B cell (primary cell): ENCODE measurements around the gene RABGGTB. TPM values are rescaled to one million over a fixed set of nuclear protein-coding genes. Genes with fewer than 3 reads are reported as not detected.

Experiments used
- ATAC-seq: fragments of 200-7000 bp; cut with Tn5 transposase; one replicate; pipeline ENCODE4 v1.10.0; 2021; ENCODE audit warnings: low read depth, mild to moderate bottlenecking, moderate number of reproducible peaks, moderate library complexity
- CTCF ChIA-PET: fragments of 350-600 bp; sonication (Branson Sonifier 250); formaldehyde crosslinking; loops from one replicate; lab custom pipeline; 2021; ENCODE audit warnings: antibody characterized with exemption, inconsistent platforms; lab: Charles Lee
- POLR2A ChIA-PET: fragments of 350-600 bp; sonication (Branson Sonifier 250); formaldehyde crosslinking; loops from one replicate; lab custom pipeline; 2021; ENCODE audit warnings: antibody characterized with exemption; lab: Charles Lee
- DNase-seq: peaks from one replicate; pipeline ENCODE4 v3.0.0; 2013
- H2AFZ ChIP-seq: 2 replicates; pipeline ENCODE4 v1.6.1; 2012; ENCODE audit warnings: mild to moderate bottlenecking, low read depth, low read length; ENCODE audit not compliant: insufficient read depth, poor library complexity, severe bottlenecking
- H3K27ac ChIP-seq, 2 donors: 1 replicate in 1 of 2; 2 replicates in 1 of 2; pipeline ENCODE4 v1.5.1; 2012 to 2013; ENCODE audit warnings: low read length in 2 of 2, mild to moderate bottlenecking in 2 of 2, moderate library complexity in 1 of 2
- H3K27me3 ChIP-seq, 4 experiments: fragments of 200-600 bp in 1 of 4; sonication (generic) in 1 of 4; replicated peaks in 1 of 4; 1 replicate in 2 of 4; 2 replicates in 2 of 4; pipeline versions ENCODE4 v1.6.1 to v1.7.0; 2013 to 2016; ENCODE audit warnings: low read length in 3 of 4, mild to moderate bottlenecking in 2 of 4, mixed read lengths in 1 of 4, moderate library complexity in 1 of 4; ENCODE audit not compliant: insufficient read depth in 4 of 4, control insufficient read depth in 3 of 4; ENCODE audit errors: control extremely low read depth in 1 of 4
- H3K36me3 ChIP-seq, 2 experiments: replicated peaks in 1 of 2; 1 replicate in 1 of 2; 2 replicates in 1 of 2; pipeline versions ENCODE4 v1.6.1 to v1.7.1; 2013; ENCODE audit warnings: low read length in 1 of 2; ENCODE audit not compliant: insufficient read depth in 2 of 2, control insufficient read depth in 1 of 2; ENCODE audit errors: control extremely low read depth in 1 of 2, extremely low read depth in 1 of 2
- H3K4me1 ChIP-seq, 2 donors: fragments of 200-600 bp in 1 of 2; sonication (generic) in 1 of 2; 1 replicate in 1 of 2; 2 replicates in 1 of 2; pipeline versions ENCODE4 v1.5.1 to v1.6.1; 2013 to 2017; ENCODE audit warnings: low read length in 2 of 2; ENCODE audit not compliant: control insufficient read depth in 2 of 2, insufficient read depth in 2 of 2
- H3K4me2 ChIP-seq: replicated peaks from 2 replicates; pipeline ENCODE3; 2012; ENCODE audit warnings: mild to moderate bottlenecking, low read depth, low read length; ENCODE audit not compliant: poor library complexity, severe bottlenecking
- H3K4me3 ChIP-seq, 5 experiments: fragments of 200-600 bp in 1 of 5; sonication (generic) in 1 of 5; 1 replicate in 3 of 5; 2 replicates in 2 of 5; pipeline versions ENCODE4 v1.5.1 to v1.7.0; 2011 to 2016; ENCODE audit warnings: low read length in 4 of 5, mild to moderate bottlenecking in 4 of 5, low read depth in 2 of 5, control low read depth in 1 of 5, moderate library complexity in 1 of 5; ENCODE audit not compliant: insufficient read depth in 1 of 5; ENCODE audit errors: control extremely low read depth in 1 of 5, extremely low read depth in 1 of 5
- H3K79me2 ChIP-seq: fragments of 200-600 bp; sonication (generic); one replicate; pipeline ENCODE4 v1.6.0; 2016; ENCODE audit warnings: low read length; ENCODE audit not compliant: control insufficient read depth, insufficient read depth
- H3K9ac ChIP-seq: fragments of 200-600 bp; sonication (generic); 2 replicates; pipeline ENCODE4 v1.6.1; 2017; ENCODE audit warnings: mild to moderate bottlenecking, low read length, moderate library complexity
- H3K9me3 ChIP-seq, 3 donors: one replicate each; pipeline versions ENCODE4 v1.6.1 to v1.7.1; 2013; ENCODE audit warnings: low read length in 2 of 3; ENCODE audit not compliant: control insufficient read depth in 2 of 3, insufficient read depth in 1 of 3; ENCODE audit errors: control extremely low read depth in 1 of 3
- H4K20me1 ChIP-seq: 2 replicates; pipeline ENCODE4 v1.6.0; 2012; ENCODE audit warnings: mild to moderate bottlenecking, low read length; ENCODE audit not compliant: insufficient read depth, control insufficient read depth, poor library complexity, severe bottlenecking
- H3K27ac Mint-ChIP-seq: one replicate; pipeline ENCODE4 v1.8.0; 2021; ENCODE audit warnings: mixed read lengths
- H3K27me3 Mint-ChIP-seq: one replicate; pipeline ENCODE4 v1.8.0; 2021; ENCODE audit warnings: mixed read lengths
- H3K4me1 Mint-ChIP-seq: one replicate; pipeline ENCODE4 v1.8.0; 2021; ENCODE audit warnings: mixed read lengths
- H3K4me3 Mint-ChIP-seq: one replicate; pipeline ENCODE4 v1.8.0; 2021; ENCODE audit warnings: mixed read lengths
- H3K9me3 Mint-ChIP-seq: one replicate; pipeline ENCODE4 v1.8.0; 2022; ENCODE audit warnings: mixed read lengths; ENCODE audit not compliant: insufficient read depth
- CTCF ChIP-seq: fragments of 200-600 bp; IDR thresholded peaks from one replicate; pipeline ENCODE4 v1.8.0; 2022; ENCODE audit warnings: antibody characterized with exemption, mild to moderate bottlenecking
- EZH2 ChIP-seq: IDR thresholded peaks from 2 replicates; pipeline ENCODE4 v1.6.1; 2012; ENCODE audit warnings: borderline replicate concordance, low read depth, mild to moderate bottlenecking, moderate library complexity, low read length; ENCODE audit not compliant: insufficient read depth, poor library complexity, severe bottlenecking
- WGBS: methylation state at CpG from one replicate; pipeline ENCODE4 v1.1.5; 2013; ENCODE audit warnings: missing lambda C conversion rate; ENCODE audit not compliant: insufficient coverage; 5-methylcytosine and 5-hydroxymethylcytosine counted together
- intact Hi-C: fragments of 100-400 bp; cut with micrococcal nuclease; formaldehyde crosslinking; loops from one replicate; pipeline ENCODE4 v1.10.0; 2022
- polyA plus RNA-seq: library from polyadenylated mRNA; depleted of rRNA; stranded (reverse); fragments of >200 nt; gene quantifications from 2 replicates; pipeline ENCODE4 v1.2.3, GENCODE V29; 2012
- total RNA-seq, 2 donors: library from RNA; stranded (reverse); fragments of 120-200 nt in 1 of 2; gene quantifications; 1 replicate in 1 of 2; 2 replicates in 1 of 2; pipeline versions ENCODE4 v1.2.3 to v1.2.4, GENCODE V29; 2013 to 2022

Gene RABGGTB
- total and polyA plus RNA-seq, 2 donors (not counting 1 experiment from before 2014, with no cell fraction given), result 94.1 to 134 TPM

- CTCF ChIA-PET, result no interaction called here
- no peak overlapping the region for H3K4me2 ChIP-seq
- H3K9ac ChIP-seq, result no peak overlapping the region
- DNase-seq (no peak), ATAC-seq (no peak)
- no peak overlapping the region for H3K27ac Mint-ChIP-seq
- no peak overlapping the region for H2AFZ ChIP-seq
- no peaks in the 10 kb centered on the region for H3K4me1 ChIP-seq
- POLR2A ChIA-PET, result interaction anchor here (0.6 kb wide), 1 partner anchor 96 kb away, joined by 3 read pairs; no protein-coding TSS in a partner anchor
- no peaks in the 10 kb centered on the region for H3K79me2 ChIP-seq
- H3K4me3 Mint-ChIP-seq, result no peak overlapping the region
- intact Hi-C loops, result no loop called here
- peaks cover 0 to 3% of the 10 kb centered on the region in 2 experiments for H3K36me3 ChIP-seq
- no CpG with 5 or more reads among the region's 1 CpG for WGBS
- H3K9me3 ChIP-seq, result no peaks in the 10 kb centered on the region
- H3K9me3 Mint-ChIP-seq, result no peaks in the 10 kb centered on the region
- H3K27me3 ChIP-seq, result no peaks in the 10 kb centered on the region
- H3K27me3 Mint-ChIP-seq, result no peaks in the 10 kb centered on the region
- no peak overlapping the region for H3K27ac ChIP-seq
- H3K4me1 Mint-ChIP-seq, result no peaks in the 10 kb centered on the region
- TF ChIP-seq CTCF, result no peak
- no peak for TF ChIP-seq EZH2
- H3K4me3 ChIP-seq, result no peak overlapping the region
- H4K20me1 ChIP-seq, result no peaks in the 10 kb centered on the region
These were observed 20.2 kb upstream of the RABGGTB start for GRCh38 chr1:75765697-75766355.

- CTCF ChIA-PET, result no interaction called here
These were observed 18.0 kb upstream of the RABGGTB start for GRCh38 chr1:75768016-75768415.

More at GRCh38 chr1:75768016-75768415, 18.0 kb upstream of the RABGGTB start:
- Histone ChIP-seq H2AFZ (no peak overlapping the region), H3K27ac (no peak overlapping the region), H3K4me3 (no peak overlapping the region), H3K9me3 (no peaks in the 10 kb centered on the region), H3K4me2 (no peak overlapping the region), H3K27me3 (no peaks in the 10 kb centered on the region), H3K79me2 (no peaks in the 10 kb centered on the region), H3K9ac (no peak overlapping the region), H3K36me3 (peaks cover 0 to 3% of the 10 kb centered on the region in 2 experiments), H4K20me1 (no peaks in the 10 kb centered on the region), H3K4me1 (no peaks in the 10 kb centered on the region)
- TF ChIP-seq CTCF, result no peak
- TF ChIP-seq EZH2, result no peak
- Mint-ChIP-seq H3K9me3 (no peaks in the 10 kb centered on the region), H3K27me3 (no peaks in the 10 kb centered on the region), H3K4me1 (no peaks in the 10 kb centered on the region), H3K4me3 (no peak overlapping the region), H3K27ac (no peak overlapping the region)
- WGBS, result no CpG with 5 or more reads among the region's 1 CpG
- POLR2A ChIA-PET, result no interaction called here
- DNase-seq (no peak), ATAC-seq (no peak)
- intact Hi-C loops, result no loop called here
